ENCODE results near the gene MIA. TPM values are rescaled to one million over a fixed set of nuclear protein-coding genes. Genes with fewer than 3 reads are reported as not detected.

Gene MIA
- total and polyA plus RNA-seq, 12 donors, result 0.63 to 2.4 (median 1.1) TPM; not detected in 5

- WGBS, 2 donors, result 74 to 82% methylated on average over 16 of the region's 16 CpGs
- no peaks in the 10 kb centered on the region for H3K9me3 ChIP-seq
- peak in 6 of 8 donors; percentile 2 to 19 (median 10) for ATAC-seq
Observed at GRCh38 chr19:40739871-40740703, 35.2 kb upstream of the MIA start.

GRCh38 chr19:40740747-40741146 lies 34.6 kb upstream of the MIA start:
- WGBS, 2 donors, result 45 to 57% methylated on average over 6 of the region's 6 CpGs
- DNase-seq, result peak in 1 of 2 donors; percentile 65
- Histone ChIP-seq H3K27me3 (no peaks in the 10 kb centered on the region), H3K9me3 (no peaks in the 10 kb centered on the region), H3K4me1 (peaks cover 0 to 33% (median 12%) of the 10 kb centered on the region in 9 donors), H3K36me3 (peaks cover 0 to 63% (median 18%) of the 10 kb centered on the region in 9 donors), H3K4me3 (no peak overlapping the region), H3K27ac (peak overlapping the region; percentile 28 to 80 (median 70))
- no peak for TF ChIP-seq CTCF (IDR thresholded peaks at IDR 0.05)
- ATAC-seq, result peak; percentile 59 to 87 (median 79)
- intact Hi-C loops (cut with DNase I), result loop anchor here in 1 of 10 donors (5.0 kb wide), 1 partner anchor 68 kb away; no protein-coding TSS in a partner anchor

More at GRCh38 chr19:40739871-40740703, 35.2 kb upstream of the MIA start:
- no peak for DNase-seq
- Histone ChIP-seq H3K36me3 (peaks cover 0 to 70% (median 21%) of the 10 kb centered on the region in 9 donors), H3K27me3 (no peaks in the 10 kb centered on the region), H3K27ac (peak overlapping the region; percentile 28 to 80 (median 70)), H3K4me1 (peaks cover 0 to 29% (median 10%) of the 10 kb centered on the region in 9 donors), H3K4me3 (no peak overlapping the region)
- no peak for TF ChIP-seq CTCF (IDR thresholded peaks at IDR 0.05)
- intact Hi-C loops (cut with DNase I), result loop anchor here in 1 of 10 donors (5.0 kb wide), 1 partner anchor 68 kb away; no protein-coding TSS in a partner anchor

- Histone ChIP-seq H3K36me3 (peaks cover 0 to 53% (median 9%) of the 10 kb centered on the region in 9 donors), H3K9me3 (no peaks in the 10 kb centered on the region), H3K4me1 (peaks cover 0 to 36% (median 12%) of the 10 kb centered on the region in 9 donors), H3K27me3 (no peaks in the 10 kb centered on the region), H3K4me3 (no peak overlapping the region), H3K27ac (peak overlapping the region in 9 of 10 donors; percentile 28 to 80 (median 44))
- ATAC-seq (no peak), DNase-seq (no peak)
- WGBS, 2 donors, result 78 to 79% methylated on average over 10 of the region's 10 CpGs
- TF ChIP-seq CTCF (IDR thresholded peaks at IDR 0.05), result no peak
- intact Hi-C loops (cut with DNase I), result loop anchor here in 1 of 10 donors (5.0 kb wide), 1 partner anchor 69 kb away; no protein-coding TSS in a partner anchor
Observed at GRCh38 chr19:40741527-40742390, 33.6 kb upstream of the MIA start.

GRCh38 chr19:40742477-40742876 lies 32.8 kb upstream of the MIA start:
- intact Hi-C loops (cut with DNase I), result loop anchor here in 1 of 10 donors (5.0 kb wide), 1 partner anchor 70 kb away; no protein-coding TSS in a partner anchor
- WGBS, 2 donors, result 89 to 91% methylated on average over 17 of the region's 17 CpGs
- no peaks in the 10 kb centered on the region for H3K27me3 ChIP-seq
- DNase-seq, result no peak
- peaks cover 0 to 47% (median 9%) of the 10 kb centered on the region in 9 donors for H3K36me3 ChIP-seq
- no peak overlapping the region for H3K4me3 ChIP-seq
- no peaks in the 10 kb centered on the region for H3K9me3 ChIP-seq
- no peak for ATAC-seq
- peak overlapping the region in 1 of 10 donors; percentile 80 for H3K27ac ChIP-seq
- no peak for TF ChIP-seq CTCF (IDR thresholded peaks at IDR 0.05)
- peaks cover 0 to 32% (median 12%) of the 10 kb centered on the region in 9 donors for H3K4me1 ChIP-seq
